H9 (cell line): ENCODE measurements around the gene MAN1A1. TPM values are rescaled to one million over a fixed set of nuclear protein-coding genes. Genes with fewer than 3 reads are reported as not detected.

ENCODE experiments used
- DNase-seq: peaks from one replicate; pipeline ENCODE4 v3.0.0-alpha.2; 2017
- H2AFZ ChIP-seq: one replicate; pipeline ENCODE4 v1.6.1; 2013; ENCODE audit warnings: mild to moderate bottlenecking, low read length, control low read depth, moderate library complexity
- H2AK5ac ChIP-seq: 2 replicates; pipeline ENCODE4 v1.6.1; 2013; ENCODE audit warnings: low read length, control low read depth, mixed read lengths; ENCODE audit not compliant: insufficient read length
- H2BK120ac ChIP-seq: one replicate; pipeline ENCODE4 v1.6.1; 2013; ENCODE audit warnings: low read depth, mild to moderate bottlenecking, low read length, control low read depth, inconsistent platforms; ENCODE audit not compliant: poor library complexity, severe bottlenecking
- H2BK12ac ChIP-seq: 2 replicates; pipeline ENCODE4 v1.6.1; 2013; ENCODE audit warnings: low read length, control low read depth, mixed read lengths, low read depth; ENCODE audit not compliant: insufficient read length
- H2BK15ac ChIP-seq: 2 replicates; pipeline ENCODE4 v1.6.1; 2013; ENCODE audit warnings: low read depth, low read length, control low read depth
- H2BK20ac ChIP-seq: one replicate; pipeline ENCODE4 v1.6.1; 2013; ENCODE audit warnings: low read depth, mild to moderate bottlenecking, low read length, control low read depth, inconsistent platforms; ENCODE audit not compliant: poor library complexity, severe bottlenecking
- H2BK5ac ChIP-seq: 2 replicates; pipeline ENCODE4 v1.6.1; 2013; ENCODE audit warnings: low read length, control low read depth, mixed read lengths; ENCODE audit not compliant: insufficient read length
- H3K14ac ChIP-seq: 2 replicates; pipeline ENCODE4 v1.6.1; 2013; ENCODE audit warnings: low read length, control low read depth; ENCODE audit not compliant: insufficient read depth
- H3K18ac ChIP-seq: 2 replicates; pipeline ENCODE4 v1.6.1; 2013; ENCODE audit warnings: low read depth, mild to moderate bottlenecking, mixed read lengths, low read length, control low read depth; ENCODE audit not compliant: insufficient read length
- H3K23ac ChIP-seq: 2 replicates; pipeline ENCODE4 v1.6.1; 2013; ENCODE audit warnings: low read length, control low read depth, mixed read lengths, low read depth; ENCODE audit not compliant: insufficient read length
- H3K23me2 ChIP-seq: 2 replicates; pipeline ENCODE4 v1.6.1; 2013; ENCODE audit warnings: low read depth, mild to moderate bottlenecking, mixed read lengths, low read length, control low read depth; ENCODE audit not compliant: insufficient read length, poor library complexity, severe bottlenecking
- H3K27ac ChIP-seq: 2 replicates; pipeline ENCODE4 v1.5.1; 2013; ENCODE audit warnings: low read length, control low read depth, mixed read lengths, low read depth; ENCODE audit not compliant: insufficient read length
- H3K27me3 ChIP-seq: 2 replicates; pipeline ENCODE4 v1.6.1; 2013; ENCODE audit warnings: low read length, control low read depth, inconsistent platforms; ENCODE audit not compliant: insufficient read depth
- H3K4ac ChIP-seq: 2 replicates; pipeline ENCODE4 v1.6.1; 2013; ENCODE audit warnings: low read depth, mild to moderate bottlenecking, control low read depth, inconsistent platforms, low read length, moderate library complexity
- H3K4me1 ChIP-seq: 2 replicates; pipeline ENCODE4 v1.6.1; 2013; ENCODE audit warnings: low read length, control low read depth, inconsistent platforms; ENCODE audit not compliant: insufficient read depth
- H3K4me2 ChIP-seq: 2 replicates; pipeline ENCODE4 v1.6.1; 2013; ENCODE audit warnings: low read length, control low read depth, mixed read lengths; ENCODE audit not compliant: insufficient read length, insufficient read depth
- H3K56ac ChIP-seq: 2 replicates; pipeline ENCODE4 v1.6.1; 2013; ENCODE audit warnings: low read depth, mild to moderate bottlenecking, mixed read lengths, low read length, control low read depth; ENCODE audit not compliant: insufficient read length
- H3K79me1 ChIP-seq: 2 replicates; pipeline ENCODE4 v1.6.1; 2013; ENCODE audit warnings: low read depth, mild to moderate bottlenecking, moderate library complexity, low read length, control low read depth, inconsistent platforms; ENCODE audit not compliant: insufficient read depth, poor library complexity, severe bottlenecking
- H3K79me2 ChIP-seq: 2 replicates; pipeline ENCODE4 v1.6.1; 2013; ENCODE audit warnings: low read length, control low read depth, inconsistent platforms; ENCODE audit not compliant: insufficient read depth
- H3K9ac ChIP-seq: 2 replicates; pipeline ENCODE4 v1.6.1; 2013; ENCODE audit warnings: low read length, control low read depth, mixed read lengths; ENCODE audit not compliant: insufficient read length; ENCODE audit errors: extremely low read depth
- H3K9me3 ChIP-seq: one replicate; pipeline ENCODE4 v1.6.1; 2013; ENCODE audit warnings: low read depth, low read length, inconsistent platforms; ENCODE audit not compliant: control insufficient read depth
- H3T11ph ChIP-seq: one replicate; pipeline ENCODE4 v1.6.1; 2013; ENCODE audit warnings: mild to moderate bottlenecking, low read length, control low read depth, inconsistent platforms
- H4K20me1 ChIP-seq: one replicate; pipeline ENCODE4 v1.6.1; 2013; ENCODE audit not compliant: control insufficient read depth, insufficient read length, insufficient read depth
- H4K5ac ChIP-seq: 2 replicates; pipeline ENCODE4 v1.6.1; 2013; ENCODE audit warnings: low read depth, mild to moderate bottlenecking, mixed read lengths, low read length, control low read depth; ENCODE audit not compliant: insufficient read length
- H4K8ac ChIP-seq: replicated peaks from 2 replicates; pipeline ENCODE4 v1.6.1; 2013; ENCODE audit warnings: low read length, control low read depth, mixed read lengths, low read depth; ENCODE audit not compliant: insufficient read length
- H4K91ac ChIP-seq: 2 replicates; pipeline ENCODE4 v1.6.1; 2013; ENCODE audit warnings: low read depth, mild to moderate bottlenecking, moderate library complexity, mixed read lengths, low read length, control low read depth; ENCODE audit not compliant: insufficient read length
- H3K27ac Mint-ChIP-seq, 3 experiments: 2 replicates in 2 of 3; 3 replicates in 1 of 3; pipeline ENCODE4 v1.8.0; 2020 to 2021; ENCODE audit warnings: mixed read lengths in 3 of 3, mild to moderate bottlenecking in 1 of 3, moderate library complexity in 1 of 3
- H3K27me3 Mint-ChIP-seq: 2 replicates; pipeline ENCODE4 v1.8.0; 2021; ENCODE audit warnings: low read depth, mild to moderate bottlenecking, moderate library complexity, mixed read lengths
- H3K36me3 Mint-ChIP-seq, 3 experiments: 2 replicates in 2 of 3; 3 replicates in 1 of 3; pipeline ENCODE4 v1.8.0; 2020 to 2021; ENCODE audit warnings: low read depth in 3 of 3, mixed read lengths in 3 of 3; ENCODE audit not compliant: insufficient read depth in 1 of 3
- H3K4me1 Mint-ChIP-seq, 2 experiments: 2 replicates each; pipeline ENCODE4 v1.8.0; 2020; ENCODE audit warnings: mixed read lengths in 2 of 2
- H3K4me3 Mint-ChIP-seq, 2 experiments: 2 replicates in 1 of 2; 3 replicates in 1 of 2; pipeline ENCODE4 v1.8.0; 2020 to 2021; ENCODE audit warnings: mild to moderate bottlenecking in 2 of 2, mixed read lengths in 2 of 2, moderate library complexity in 1 of 2
- H3K9me3 Mint-ChIP-seq, 2 experiments: 2 replicates in 1 of 2; 3 replicates in 1 of 2; pipeline ENCODE4 v1.8.0; 2020; ENCODE audit warnings: mild to moderate bottlenecking in 2 of 2, mixed read lengths in 2 of 2, moderate library complexity in 1 of 2
- CTCF ChIP-seq: fragments of 200-600 bp; sonication (generic); conservative IDR thresholded peaks from 3 replicates; pipeline ENCODE4 v1.8.0; 2021; ENCODE audit warnings: antibody characterized with exemption, mild to moderate bottlenecking
- WGBS: extraction: QIAGEN DNeasy Blood & Tissue Kit; methylation state at CpG from one replicate; pipeline ENCODE4 v1.1.7; 2013; ENCODE audit warnings: missing lambda C conversion rate, low lambda C conversion rate, mixed read lengths; ENCODE audit not compliant: insufficient read length; ENCODE audit errors: extremely low coverage; 5-methylcytosine and 5-hydroxymethylcytosine counted together
- total RNA-seq: library from RNA; stranded (reverse); gene quantifications from 2 replicates; pipeline ENCODE4 v1.2.1, GENCODE V29; 2021

MAN1A1 gene
- total RNA-seq, 1 experiment from 2014 or later, result 1.6 TPM

GRCh38 chr6:119284861-119285521 is 64.6 kb downstream of the MAN1A1 start:
- Histone ChIP-seq H3K23me2 (no peaks in the 10 kb centered on the region), H4K5ac (no peak overlapping the region), H3K4me1 (no peaks in the 10 kb centered on the region), H2AK5ac (no peak overlapping the region), H2AFZ (no peak overlapping the region), H4K20me1 (no peaks in the 10 kb centered on the region), H3K4me2 (no peak overlapping the region), H2BK5ac (no peak overlapping the region), H3K79me2 (no peaks in the 10 kb centered on the region), H2BK20ac (no peak overlapping the region), H3K27ac (no peak overlapping the region), H3K4ac (no peak overlapping the region), H3K56ac (no peak overlapping the region), H3K27me3 (no peaks in the 10 kb centered on the region), H3K14ac (no peak overlapping the region), H2BK120ac (no peak overlapping the region), H3K9ac (no peak overlapping the region), H4K8ac (no peak overlapping the region), H3K18ac (no peak overlapping the region), H3K79me1 (no peaks in the 10 kb centered on the region), H3T11ph (no peak overlapping the region), H3K23ac (no peak overlapping the region), H2BK15ac (no peak overlapping the region), H3K9me3 (no peaks in the 10 kb centered on the region), H2BK12ac (no peak overlapping the region), H4K91ac (no peak overlapping the region)
- Mint-ChIP-seq H3K4me1 (no peaks in the 10 kb centered on the region), H3K27ac (no peak overlapping the region), H3K36me3 (no peaks in the 10 kb centered on the region), H3K4me3 (no peak overlapping the region), H3K9me3 (no peaks in the 10 kb centered on the region), H3K27me3 (no peaks in the 10 kb centered on the region)
- no CpG with 5 or more reads among the region's 4 CpGs for WGBS
- peak; percentile 56 for DNase-seq
- TF ChIP-seq CTCF, result peak; percentile 61
